Endothelial cell of umbilical vein (primary cell): ENCODE results near the gene SKOR1. TPM values are rescaled to one million over a fixed set of nuclear protein-coding genes. Genes with fewer than 3 reads are reported as not detected.

Experiments used
- BruUV-seq: library from RNA; stranded (reverse); fragments of 400-500 nt; replicated peaks from 2 replicates; lab custom pipeline; 2021; lab: Mats Ljungman, UMichigan
- CTCF ChIA-PET: fragments of 300-600, 350-600 bp; sonication (Branson Sonifier 250); formaldehyde crosslinking; loops from one replicate; lab custom pipeline; 2021; ENCODE audit warnings: antibody characterized with exemption, inconsistent platforms; lab: Charles Lee
- POLR2A ChIA-PET: fragments of 300-600, 350-600 bp; sonication (Branson Sonifier 250); formaldehyde crosslinking; loops from one replicate; lab custom pipeline; 2021; ENCODE audit warnings: antibody characterized with exemption, inconsistent platforms; lab: Charles Lee
- DNase-seq: peaks from one replicate; pipeline ENCODE4 v3.0.0-alpha.2; 2011; ENCODE audit warnings: low read depth, low spot score
- FAIRE-seq: peaks from 2 replicates; lab custom pipeline; 2011; peaks lifted over from hg19 to GRCh38; lab: Jason Lieb, UNC
- H2AFZ ChIP-seq: 2 replicates; pipeline ENCODE4 v1.6.0; 2012; ENCODE audit warnings: low read depth, low read length, control low read depth, inconsistent platforms
- H3K27ac ChIP-seq: 2 replicates; pipeline ENCODE4 v1.5.1; 2011; ENCODE audit warnings: low read depth, mild to moderate bottlenecking, control low read depth, low read length, moderate library complexity; ENCODE audit not compliant: insufficient read depth
- H3K27me3 ChIP-seq, 2 experiments: 2 replicates each; pipeline versions ENCODE4 v1.6.0 to v1.6.1; 2011; ENCODE audit warnings: low read length in 2 of 2, mixed read lengths in 1 of 2; ENCODE audit not compliant: control insufficient read depth in 2 of 2, insufficient read depth in 2 of 2
- H3K36me3 ChIP-seq, 2 experiments: 2 replicates in 1 of 2; 3 replicates in 1 of 2; pipeline ENCODE4 v1.5.1; 2011; ENCODE audit warnings: low read length in 2 of 2, mild to moderate bottlenecking in 1 of 2, moderate library complexity in 1 of 2; ENCODE audit not compliant: control insufficient read depth in 2 of 2, insufficient read depth in 2 of 2; ENCODE audit errors: extremely low read depth in 1 of 2
- H3K4me1 ChIP-seq: 3 replicates; pipeline ENCODE4 v1.5.1; 2011; ENCODE audit warnings: mild to moderate bottlenecking, low read length; ENCODE audit not compliant: control insufficient read depth, insufficient read depth; ENCODE audit errors: extremely low read depth
- H3K4me2 ChIP-seq: 2 replicates; pipeline ENCODE4 v1.6.1; 2011; ENCODE audit warnings: low read length, control low read depth, mixed read lengths; ENCODE audit not compliant: insufficient read depth
- H3K4me3 ChIP-seq, 3 experiments: fragments of 200-600 bp in 1 of 3; sonication (generic), shearing (Covaris generic) in 1 of 3; replicated peaks in 1 of 3; 2 replicates each; pipeline ENCODE4 v1.5.1; 2011 to 2016; ENCODE audit warnings: control low read depth in 3 of 3, low read length in 3 of 3, mild to moderate bottlenecking in 2 of 3, inconsistent platforms in 1 of 3, low read depth in 1 of 3, moderate library complexity in 1 of 3; ENCODE audit not compliant: insufficient read depth in 1 of 3
- H3K79me2 ChIP-seq: 2 replicates; pipeline ENCODE4 v1.6.0; 2012; ENCODE audit warnings: low read length, inconsistent platforms; ENCODE audit not compliant: control insufficient read depth, insufficient read depth
- H3K9ac ChIP-seq: replicated peaks from 2 replicates; pipeline ENCODE3; 2011; ENCODE audit warnings: low read length, control low read depth; ENCODE audit not compliant: insufficient read depth; ENCODE audit errors: extremely low read depth
- H3K9me1 ChIP-seq: replicated peaks from 3 replicates; pipeline ENCODE4 v1.6.0; 2011; ENCODE audit warnings: mild to moderate bottlenecking, low read length; ENCODE audit not compliant: control insufficient read depth, insufficient read depth; ENCODE audit errors: extremely low read depth
- H3K9me3 ChIP-seq: replicated peaks from 2 replicates; pipeline ENCODE4 v1.5.1; 2012; ENCODE audit warnings: low read length, inconsistent platforms; ENCODE audit not compliant: control insufficient read depth, insufficient read depth
- H4K20me1 ChIP-seq: replicated peaks from 2 replicates; pipeline ENCODE3; 2011; ENCODE audit warnings: mild to moderate bottlenecking, low read length; ENCODE audit not compliant: control insufficient read depth, insufficient read depth; ENCODE audit errors: extremely low read depth
- CTCF ChIP-seq, 2 donors: IDR thresholded peaks; 1 replicate in 1 of 2; 2 replicates in 1 of 2; pipeline ENCODE4 v1.5.1; 2011; ENCODE audit warnings: low read length in 2 of 2, mild to moderate bottlenecking in 2 of 2, moderate library complexity in 2 of 2, control low read depth in 1 of 2, inconsistent platforms in 1 of 2, low read depth in 1 of 2; ENCODE audit not compliant: insufficient read depth in 1 of 2; ENCODE audit errors: extremely low read depth in 1 of 2
- EZH2 ChIP-seq: IDR thresholded peaks from 2 replicates; pipeline ENCODE4 v1.6.1; 2012; ENCODE audit warnings: borderline replicate concordance, low read depth, mild to moderate bottlenecking, moderate library complexity, low read length, inconsistent platforms; ENCODE audit not compliant: severe bottlenecking
- FOS ChIP-seq: IDR thresholded peaks from 2 replicates; pipeline ENCODE4 v1.6.1; 2011; ENCODE audit warnings: mild to moderate bottlenecking, low read length, moderate library complexity, borderline replicate concordance; ENCODE audit not compliant: insufficient read depth
- GATA2 ChIP-seq: IDR thresholded peaks from 2 replicates; pipeline ENCODE4 v1.7.0; 2011; ENCODE audit warnings: low read depth, mild to moderate bottlenecking, moderate library complexity, mixed read lengths, low read length; ENCODE audit not compliant: insufficient read length, insufficient read depth
- JUN ChIP-seq: IDR thresholded peaks from 2 replicates; pipeline ENCODE4 v1.6.1; 2011; ENCODE audit warnings: borderline replicate concordance, low read depth; ENCODE audit not compliant: insufficient read length, insufficient read depth
- MAX ChIP-seq: IDR thresholded peaks from 2 replicates; pipeline ENCODE4 v1.6.1; 2011; ENCODE audit not compliant: insufficient read depth, insufficient read length
- MYC ChIP-seq: IDR thresholded peaks from one replicate; pipeline ENCODE4 v1.6.1; 2011; ENCODE audit warnings: mild to moderate bottlenecking, low read depth, low read length
- POLR2A ChIP-seq: IDR thresholded peaks from 2 replicates; pipeline ENCODE4 v1.6.1; 2012; ENCODE audit warnings: low read depth, mild to moderate bottlenecking, control low read depth, low read length
- POLR2AphosphoS5 ChIP-seq: IDR thresholded peaks from 2 replicates; pipeline ENCODE4 v1.6.1; 2012; ENCODE audit warnings: low read depth, mild to moderate bottlenecking, control low read depth, low read length, moderate library complexity; ENCODE audit not compliant: insufficient read depth
- dilution Hi-C: fragments of 300-500 bp; cut with MboI; formaldehyde crosslinking; loops from one replicate; pipeline ENCODE4 v1.15.0; 2019; ENCODE audit warnings: low sequenced_read_pairs; ENCODE audit not compliant: extremely low pct_ligation_motif_present
- intact Hi-C: fragments of 100-400 bp; cut with micrococcal nuclease; formaldehyde crosslinking; loops from one replicate; pipeline ENCODE4 v1.10.0; 2022
- polyA plus RNA-seq, 4 experiments: library from polyadenylated mRNA; depleted of rRNA in 3 of 4; stranded (reverse) in 3 of 4; unstranded in 1 of 4; fragments of >200 nt; gene quantifications; 2 replicates each; pipeline versions ENCODE4 v1.2.1 to v1.2.3, GENCODE V29; 2011 to 2012; ENCODE audit warnings: missing spikeins in 1 of 4
- total RNA-seq: library from RNA; stranded (reverse); gene quantifications from 2 replicates; pipeline ENCODE4 v1.2.3, GENCODE V29; 2021

The SKOR1 gene
- total and polyA plus RNA-seq, 2 donors (not counting 3 experiments of a cell fraction or from before 2014, with no cell fraction given): 0.06 to 0.15 TPM

GRCh38 chr15:67878712-67879206 is 53.5 kb downstream of the SKOR1 start:
- Histone ChIP-seq H3K9me3 (no peaks in the 10 kb centered on the region), H3K36me3 (no peaks in the 10 kb centered on the region), H3K79me2 (no peaks in the 10 kb centered on the region), H3K27ac (no peak overlapping the region), H3K4me1 (no peaks in the 10 kb centered on the region), H3K4me3 (no peak overlapping the region), H4K20me1 (no peaks in the 10 kb centered on the region), H3K4me2 (no peak overlapping the region), H3K9ac (no peak overlapping the region), H3K27me3 (peaks cover 6 to 14% of the 10 kb centered on the region in 2 experiments), H2AFZ (no peak overlapping the region), H3K9me1 (no peaks in the 10 kb centered on the region)
- DNase-seq (no peak), FAIRE-seq (no peak)
- TF ChIP-seq MAX (no peak), POLR2AphosphoS5 (no peak), JUN (no peak), GATA2 (no peak), EZH2 (no peak), POLR2A (no peak), FOS (no peak), CTCF (IDR thresholded peaks at IDR 0.05; ENCODE audit: extremely low read depth in 1 of 2, insufficient read depth in 1 of 2, low read depth in 1 of 2, low read length in 2 of 2) (no peak), MYC (no peak)
- ChIA-PET POLR2A (no interaction called here), CTCF (no interaction called here)
- intact Hi-C loops: no loop called here
- dilution Hi-C loops: no loop called here
- no TSS peak for BruUV-seq
